ENCODE results near the gene MMP15.

Gene MMP15

DNA sequence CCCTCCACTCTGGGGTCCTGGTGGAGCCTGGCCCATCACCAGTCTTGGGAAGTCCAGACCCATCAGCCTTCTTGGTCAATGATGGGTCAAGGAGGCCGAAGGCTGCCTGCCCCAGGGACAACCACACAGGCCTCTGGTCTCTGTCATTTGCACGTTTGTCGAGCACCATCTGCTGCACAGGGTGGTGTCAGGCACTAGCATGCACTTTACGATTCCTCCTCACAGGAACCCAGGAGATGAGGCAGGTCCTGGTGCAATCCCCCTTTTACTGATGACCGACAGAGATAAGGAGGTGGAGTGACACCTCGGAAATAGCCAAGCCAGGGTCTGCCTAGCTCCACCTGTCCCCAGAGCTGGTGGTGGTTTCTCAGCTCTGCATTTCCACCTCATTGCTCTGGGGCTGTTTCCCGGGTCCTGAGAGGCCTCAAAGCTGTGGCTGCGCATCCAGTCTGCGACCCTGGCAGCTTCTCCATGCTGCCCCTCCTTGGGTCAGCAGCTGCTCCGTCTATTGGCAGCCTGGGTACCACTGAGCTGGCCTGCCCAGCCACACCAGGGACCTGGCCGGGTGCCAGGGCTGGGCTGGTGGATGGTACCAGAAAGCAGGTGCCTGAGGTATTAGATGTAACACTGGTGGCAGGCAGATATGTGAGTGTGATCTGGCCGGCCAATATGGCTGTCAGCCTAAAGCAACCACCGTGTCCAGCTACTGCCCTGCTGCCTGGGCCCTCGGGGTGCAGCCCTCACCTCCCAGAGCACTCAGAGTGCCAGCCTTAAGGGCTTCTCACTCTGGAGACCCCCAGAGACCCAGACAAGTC, 10.0 kb downstream of the MMP15 start:
- DNase-seq: no peak

DNA sequence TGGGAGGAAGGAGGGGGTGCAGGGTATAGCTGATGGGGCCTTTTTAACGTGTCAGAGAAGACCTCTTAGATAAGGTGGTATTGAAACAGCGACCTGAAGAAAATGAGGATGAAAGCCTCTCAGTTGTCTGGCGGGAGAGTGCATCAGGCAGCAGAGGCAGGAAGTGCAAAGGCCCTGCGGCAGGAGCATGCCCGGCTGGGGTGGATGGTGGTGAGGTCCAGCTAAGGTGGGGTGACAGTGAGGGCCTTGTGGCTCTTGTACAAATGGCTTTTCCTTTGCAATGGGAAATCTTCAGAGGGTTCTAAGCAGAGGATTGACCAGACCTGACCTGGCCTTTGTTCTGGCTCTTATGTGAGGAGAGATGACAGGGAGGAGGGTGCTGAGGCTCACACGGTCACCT, 11.4 kb downstream of the MMP15 start:
- DNase-seq: no peak

- no peak for DNase-seq
These were observed 12.0 kb downstream of the MMP15 start for GRCh38 chr16:58037365-58038057.

DNA sequence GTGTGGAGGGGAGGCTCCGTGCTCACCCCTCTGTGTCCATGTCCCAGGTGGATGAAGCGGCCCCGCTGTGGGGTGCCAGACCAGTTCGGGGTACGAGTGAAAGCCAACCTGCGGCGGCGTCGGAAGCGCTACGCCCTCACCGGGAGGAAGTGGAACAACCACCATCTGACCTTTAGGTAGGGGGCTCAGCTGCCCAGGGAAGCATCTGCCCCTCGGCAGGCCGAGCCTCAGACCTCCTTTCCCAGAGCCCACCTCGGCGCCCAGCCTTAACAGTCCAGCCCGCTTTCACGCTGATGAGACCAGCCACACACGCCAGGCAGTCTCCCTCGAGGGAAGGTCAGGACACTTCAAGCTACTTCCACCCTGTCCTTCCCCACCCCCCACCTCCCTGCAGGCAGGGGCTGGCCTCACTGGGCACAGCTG, 12.7 kb downstream of the MMP15 start:
- no peak for DNase-seq

DNA sequence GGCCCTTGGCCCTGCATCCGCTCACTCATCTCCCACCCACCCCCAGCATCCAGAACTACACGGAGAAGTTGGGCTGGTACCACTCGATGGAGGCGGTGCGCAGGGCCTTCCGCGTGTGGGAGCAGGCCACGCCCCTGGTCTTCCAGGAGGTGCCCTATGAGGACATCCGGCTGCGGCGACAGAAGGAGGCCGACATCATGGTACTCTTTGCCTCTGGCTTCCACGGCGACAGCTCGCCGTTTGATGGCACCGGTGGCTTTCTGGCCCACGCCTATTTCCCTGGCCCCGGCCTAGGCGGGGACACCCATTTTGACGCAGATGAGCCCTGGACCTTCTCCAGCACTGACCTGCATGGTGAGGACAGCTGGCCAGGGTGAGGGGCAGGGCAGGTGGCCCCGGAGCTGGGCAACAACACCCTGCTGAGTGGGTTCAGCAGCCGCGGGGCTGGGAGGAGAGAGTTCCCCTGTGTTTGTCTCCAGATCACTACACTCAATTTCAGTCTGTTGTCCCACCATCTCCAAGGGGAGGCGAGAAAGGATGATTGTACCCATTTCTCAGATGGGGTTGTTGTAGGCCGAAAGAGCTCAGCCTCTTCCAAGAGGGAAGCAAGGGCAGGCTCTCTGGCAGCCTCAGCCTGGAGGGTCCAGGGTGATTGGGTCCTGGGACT, 14.4 kb downstream of the MMP15 start:
- no peak for DNase-seq

DNA sequence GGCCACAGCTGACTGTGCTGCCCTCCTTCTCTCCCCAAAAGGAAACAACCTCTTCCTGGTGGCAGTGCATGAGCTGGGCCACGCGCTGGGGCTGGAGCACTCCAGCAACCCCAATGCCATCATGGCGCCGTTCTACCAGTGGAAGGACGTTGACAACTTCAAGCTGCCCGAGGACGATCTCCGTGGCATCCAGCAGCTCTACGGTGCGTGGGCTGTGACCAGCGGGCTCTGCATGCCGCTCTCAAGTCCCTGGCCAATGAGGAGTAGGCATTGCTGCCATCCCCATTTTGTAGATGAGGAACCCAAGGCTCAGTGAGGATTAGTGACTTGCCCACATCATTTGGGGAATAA, 14.9 kb downstream of the MMP15 start:
- DNase-seq: no peak

- no peak for DNase-seq
These were observed 15.5 kb downstream of the MMP15 start for GRCh38 chr16:58040945-58041627.

DNA sequence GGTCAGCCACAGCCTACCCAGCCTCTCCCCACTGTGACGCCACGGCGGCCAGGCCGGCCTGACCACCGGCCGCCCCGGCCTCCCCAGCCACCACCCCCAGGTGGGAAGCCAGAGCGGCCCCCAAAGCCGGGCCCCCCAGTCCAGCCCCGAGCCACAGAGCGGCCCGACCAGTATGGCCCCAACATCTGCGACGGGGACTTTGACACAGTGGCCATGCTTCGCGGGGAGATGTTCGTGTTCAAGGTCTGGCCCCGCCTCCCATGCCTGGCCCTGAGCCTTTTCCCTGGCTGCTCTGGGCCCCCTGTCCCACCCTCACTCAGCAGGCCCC, 16.0 kb downstream of the MMP15 start:
- DNase-seq: no peak

GRCh38 chr16:58042001-58042885, 16.7 kb downstream of the MMP15 start:
- DNase-seq: no peak

DNA sequence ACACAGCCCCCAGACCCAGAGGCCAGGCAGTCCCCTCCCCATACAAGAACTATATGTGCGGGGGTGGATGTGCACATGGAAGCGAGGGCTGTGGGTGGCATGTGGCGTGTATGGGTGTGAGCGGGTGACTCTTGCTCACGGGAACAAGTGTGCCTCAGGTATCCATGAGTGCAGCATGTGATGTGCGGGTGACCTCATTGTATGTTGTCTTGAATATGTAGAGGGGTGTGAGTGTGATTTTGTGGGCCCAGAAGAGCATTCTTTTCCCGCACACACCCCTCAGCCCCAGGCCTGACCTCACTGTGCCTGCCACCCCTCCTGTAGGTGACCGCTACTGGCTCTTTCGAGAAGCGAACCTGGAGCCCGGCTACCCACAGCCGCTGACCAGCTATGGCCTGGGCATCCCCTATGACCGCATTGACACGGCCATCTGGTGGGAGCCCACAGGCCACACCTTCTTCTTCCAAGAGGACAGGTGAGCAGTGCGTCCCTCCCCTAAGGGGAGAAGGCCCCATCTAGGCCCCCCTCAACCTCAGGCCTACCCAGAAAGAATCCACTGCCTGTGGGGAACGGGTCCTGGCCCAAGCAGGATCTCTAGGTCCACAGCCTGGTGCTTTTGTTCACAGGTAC, 17.4 kb downstream of the MMP15 start:
- DNase-seq: no peak

DNA sequence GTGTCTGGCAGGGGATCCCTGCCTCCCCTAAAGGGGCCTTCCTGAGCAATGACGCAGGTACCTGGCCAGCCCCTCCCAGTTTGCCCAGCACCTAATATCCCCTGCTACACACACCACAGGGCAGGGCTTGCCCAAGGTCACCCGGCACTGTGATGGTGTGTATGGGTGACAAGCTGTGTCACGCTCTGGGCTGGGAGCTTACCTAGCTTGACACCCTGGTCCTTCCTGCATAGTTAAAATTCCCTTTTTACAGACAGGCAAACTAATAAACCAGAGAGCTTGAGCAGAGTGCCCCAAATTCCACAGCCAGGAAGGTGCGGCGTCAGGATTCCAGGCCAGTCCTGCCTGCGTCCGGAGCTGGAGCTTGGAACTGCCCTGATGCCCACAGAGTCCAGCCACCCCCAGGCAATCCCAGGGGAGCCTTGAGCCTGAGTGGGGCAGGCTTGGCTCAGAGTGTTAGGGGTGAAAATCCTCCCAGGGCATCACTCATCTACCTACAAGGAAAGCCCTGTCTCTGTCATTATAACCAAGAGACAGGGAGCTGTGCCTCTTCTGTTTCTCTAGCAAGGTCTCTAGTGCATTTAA, 18.1 kb downstream of the MMP15 start:
- no peak for DNase-seq

DNA sequence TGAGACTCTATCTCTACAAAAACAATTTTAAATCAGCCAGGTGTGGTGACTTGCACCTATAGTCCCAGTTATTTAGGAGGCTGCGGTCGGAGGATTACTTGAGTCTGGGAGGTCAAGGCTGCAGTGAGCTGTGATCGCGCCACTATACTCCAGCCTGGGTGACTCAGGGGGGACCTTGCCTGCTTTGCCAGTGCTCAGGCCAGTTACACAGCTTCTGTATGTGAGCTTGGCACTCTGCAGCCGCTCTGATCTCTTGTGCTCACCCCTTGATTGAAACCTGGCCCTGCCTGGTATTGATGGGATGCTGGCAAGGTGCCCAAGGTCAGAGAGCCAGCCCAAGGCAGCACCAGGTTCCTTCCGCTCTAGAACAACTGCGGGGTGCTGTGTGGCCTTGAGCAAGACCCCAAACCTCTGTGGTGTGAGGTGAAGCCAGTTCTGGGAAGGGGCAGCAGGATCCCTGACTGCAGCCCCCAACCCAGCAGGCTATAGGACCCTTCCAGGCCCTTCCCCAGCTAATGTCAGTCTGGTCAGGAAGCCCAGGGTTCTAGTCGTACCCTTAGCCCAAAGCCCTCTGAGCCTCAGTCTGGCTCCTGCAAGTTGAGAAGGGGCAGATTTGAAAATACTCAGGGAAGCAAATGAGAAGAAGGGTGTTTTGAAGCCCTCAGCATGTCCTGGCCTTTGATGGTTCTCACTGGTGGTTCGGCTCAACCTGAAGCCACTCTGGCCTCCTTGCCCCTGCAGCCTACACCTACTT, 18.9 kb downstream of the MMP15 start:
- no peak for DNase-seq

DNA sequence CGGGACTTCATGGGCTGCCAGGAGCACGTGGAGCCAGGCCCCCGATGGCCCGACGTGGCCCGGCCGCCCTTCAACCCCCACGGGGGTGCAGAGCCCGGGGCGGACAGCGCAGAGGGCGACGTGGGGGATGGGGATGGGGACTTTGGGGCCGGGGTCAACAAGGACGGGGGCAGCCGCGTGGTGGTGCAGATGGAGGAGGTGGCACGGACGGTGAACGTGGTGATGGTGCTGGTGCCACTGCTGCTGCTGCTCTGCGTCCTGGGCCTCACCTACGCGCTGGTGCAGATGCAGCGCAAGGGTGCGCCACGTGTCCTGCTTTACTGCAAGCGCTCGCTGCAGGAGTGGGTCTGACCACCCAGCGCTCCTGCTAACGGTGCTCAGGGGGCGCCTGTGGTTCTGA, 19.5 kb downstream of the MMP15 start:
- no peak for DNase-seq

DNA sequence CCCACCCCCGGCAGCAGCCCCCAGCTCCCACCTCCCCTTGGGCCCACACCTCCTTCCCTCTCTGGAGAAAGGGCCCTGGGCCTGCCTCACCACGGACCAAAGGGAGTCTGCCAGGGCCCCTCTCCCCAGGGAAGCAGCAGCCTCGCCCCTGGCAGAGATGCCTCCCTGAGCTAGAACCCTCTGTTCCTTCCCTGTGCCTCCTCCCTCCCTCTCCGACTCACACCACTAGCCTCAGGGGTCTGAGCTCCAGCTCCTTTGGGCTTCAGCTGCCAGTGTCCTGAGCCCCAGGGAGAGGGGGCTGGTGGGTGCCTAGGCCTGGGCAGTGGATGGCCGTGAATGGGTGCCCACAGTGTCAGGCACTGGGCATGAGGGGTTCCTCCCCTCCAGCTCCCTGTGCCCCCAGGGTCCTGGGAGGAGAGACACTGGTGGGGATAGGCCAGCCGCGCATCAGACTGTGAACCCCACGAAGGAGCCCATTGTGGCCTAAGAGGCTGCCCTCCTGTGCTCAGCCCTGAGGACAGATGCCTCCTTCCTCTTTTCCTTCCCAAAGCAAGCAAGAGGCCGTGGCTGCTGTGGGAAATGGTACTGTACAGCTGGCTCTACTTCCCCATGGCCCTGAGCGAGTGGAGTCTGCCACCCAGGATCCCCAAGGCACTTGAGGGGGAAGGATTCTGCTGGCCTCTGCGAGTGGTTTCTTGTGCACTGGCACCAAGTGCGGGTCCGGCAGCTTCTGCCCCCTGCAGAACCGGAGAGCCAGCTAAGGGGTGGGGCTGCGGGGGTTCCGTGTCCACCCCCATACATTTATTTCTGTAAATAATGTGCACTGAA, 20.7 kb downstream of the MMP15 start:
- no peak for DNase-seq

GRCh38 chr16:58046936-58047335, 21.4 kb downstream of the MMP15 start:
- DNase-seq: no peak

DNA sequence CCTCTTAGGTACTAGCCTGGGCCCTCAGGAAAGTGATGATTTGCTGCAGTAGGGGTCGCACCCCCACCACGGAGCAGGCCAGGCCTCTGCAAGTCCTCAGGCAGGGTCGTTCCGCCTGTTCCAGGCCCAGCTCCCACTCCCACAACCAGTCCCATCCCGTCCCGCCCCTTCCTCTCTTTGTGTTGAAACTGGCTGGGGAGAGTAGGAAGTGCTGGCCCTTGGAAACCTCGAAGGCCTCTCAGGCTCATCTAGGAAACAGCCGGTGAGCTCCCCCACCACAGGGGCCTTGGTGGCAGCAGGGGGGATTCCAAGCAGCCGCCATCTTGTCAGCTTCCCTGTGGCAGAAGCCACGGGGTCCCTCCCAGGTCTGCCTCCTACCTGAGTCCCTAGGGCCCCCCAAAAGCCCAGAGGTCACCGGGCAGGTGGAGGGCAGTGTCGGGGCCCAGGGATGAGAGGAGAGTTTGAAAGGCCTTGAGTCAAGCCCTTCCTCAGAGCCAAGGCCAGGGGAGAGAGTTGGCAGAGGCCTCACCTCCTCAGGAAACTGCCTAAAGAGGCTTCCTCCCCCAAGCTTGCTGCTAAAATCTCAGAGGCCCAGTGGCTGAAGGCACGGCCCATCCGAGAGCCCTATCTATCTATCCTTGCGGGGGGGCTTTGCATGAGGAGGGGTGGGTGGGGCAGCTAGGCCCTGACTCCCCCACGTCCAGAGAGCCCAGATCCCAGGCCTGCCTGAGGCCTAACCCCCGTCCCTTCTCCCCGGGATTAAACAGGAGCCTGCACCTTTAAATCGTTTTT, 22.2 kb downstream of the MMP15 start:
- DNase-seq: no peak

DNA sequence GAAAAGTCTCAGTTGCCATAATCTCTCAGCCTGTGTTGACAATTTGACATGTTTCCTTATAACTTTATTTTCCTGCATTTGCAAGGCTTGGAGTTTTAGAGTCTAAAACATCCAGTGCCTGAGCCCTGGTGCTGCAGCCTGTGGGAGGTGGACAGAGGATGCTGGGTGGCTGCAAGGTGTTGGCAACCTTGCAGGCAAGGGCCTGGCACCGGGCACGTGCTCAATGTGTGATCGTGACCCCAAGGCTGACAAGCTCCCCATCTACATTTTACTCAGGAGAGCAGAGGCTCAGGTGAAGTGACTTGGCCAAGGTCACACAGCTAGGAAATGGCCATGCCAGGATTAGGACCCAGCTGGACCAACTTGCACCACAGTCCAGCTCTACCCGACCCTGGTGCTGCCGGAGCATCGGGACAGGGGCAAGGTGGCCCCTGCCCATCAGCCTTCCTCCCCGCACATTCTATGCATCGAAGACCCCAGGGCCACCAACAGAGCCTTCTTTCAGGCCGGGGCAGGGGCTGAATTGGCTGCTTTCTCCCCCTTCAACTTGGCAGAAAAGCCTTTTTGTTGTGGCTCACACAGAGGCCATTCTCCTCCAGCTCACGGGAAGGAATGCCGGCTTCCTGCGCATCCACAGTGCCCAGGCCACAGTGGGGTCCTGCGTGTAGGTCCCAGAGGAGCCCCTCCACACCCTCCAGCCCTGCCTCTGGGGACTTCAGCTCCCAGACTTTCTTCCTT, 23.1 kb downstream of the MMP15 start:
- DNase-seq: no peak
